ENCODE results near the gene USP9X.
"Not testable (repeated sequence)": the region's sequence is repeated elsewhere in the genome, so short reads cannot be mapped to it uniquely, and the experiment has no call there.

The USP9X gene

GRCh38 chrX:41122664-41123257, 37.5 kb downstream of the USP9X start:
- DNase-seq (ENCODE audit: low read depth, low spot score): no peak

DNA sequence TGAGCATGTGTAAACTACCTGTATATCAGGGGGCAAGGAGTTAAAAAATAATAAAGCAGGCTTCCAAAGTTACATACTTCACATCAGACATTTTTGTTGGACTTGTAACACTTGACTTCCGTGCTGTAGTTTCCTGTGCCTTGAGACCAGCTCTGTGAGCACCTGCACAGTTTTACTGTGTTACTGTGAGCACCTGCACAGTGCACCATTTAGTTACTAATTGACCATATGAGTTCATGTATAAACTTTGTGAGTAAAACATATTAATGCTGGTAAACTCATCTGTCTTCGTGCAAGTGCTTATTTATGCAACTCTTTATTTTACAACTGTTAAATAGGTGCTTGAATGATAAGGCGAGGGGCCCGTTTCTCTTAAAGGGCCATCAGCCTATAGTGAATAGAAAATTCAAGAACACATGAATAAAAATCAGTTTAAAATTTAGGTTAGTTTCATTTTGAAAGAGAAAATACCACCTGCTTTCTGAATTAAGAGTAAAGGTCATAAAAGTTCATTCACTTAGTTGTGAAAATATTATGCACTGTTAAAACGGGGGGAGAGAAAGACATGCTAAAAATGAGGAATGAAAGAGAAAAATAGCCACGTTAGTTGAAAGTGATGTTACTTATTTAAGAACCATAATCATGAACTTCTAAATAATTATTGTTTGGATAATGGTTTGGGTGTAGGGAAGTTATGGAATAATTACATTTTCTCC, 42.4 kb downstream of the USP9X start:
- no peak for DNase-seq (ENCODE audit: low read depth, low spot score)

- DNase-seq (ENCODE audit: low read depth, low spot score): no peak
Measured at GRCh38 chrX:41128955-41129354, 43.7 kb downstream of the USP9X start.

DNA sequence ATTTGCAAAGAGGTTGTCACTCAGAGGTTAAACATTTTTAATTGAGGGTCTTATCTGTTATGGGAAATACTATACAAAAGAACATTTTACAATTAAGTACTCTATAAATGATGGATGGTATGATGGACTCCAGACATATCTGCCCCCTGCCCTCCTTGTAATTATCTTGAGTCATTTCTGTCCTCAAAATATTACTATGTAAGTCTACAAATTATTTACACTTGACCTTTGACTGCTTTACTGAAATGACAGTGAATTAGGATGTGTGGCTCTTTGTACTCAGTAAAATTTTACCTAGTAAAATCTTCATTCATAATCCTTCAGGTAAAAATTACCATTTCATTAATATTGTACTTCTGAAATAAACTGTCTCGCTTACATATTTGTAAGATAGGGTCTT, 46.5 kb downstream of the USP9X start:
- DNase-seq (ENCODE audit: low read depth, low spot score): no peak

- no peak for DNase-seq (ENCODE audit: low read depth, low spot score)
Measured at GRCh38 chrX:41133551-41133950, 48.3 kb downstream of the USP9X start.

GRCh38 chrX:41137589-41137988, 52.3 kb downstream of the USP9X start:
- DNase-seq (ENCODE audit: low read depth, low spot score): no peak

DNA sequence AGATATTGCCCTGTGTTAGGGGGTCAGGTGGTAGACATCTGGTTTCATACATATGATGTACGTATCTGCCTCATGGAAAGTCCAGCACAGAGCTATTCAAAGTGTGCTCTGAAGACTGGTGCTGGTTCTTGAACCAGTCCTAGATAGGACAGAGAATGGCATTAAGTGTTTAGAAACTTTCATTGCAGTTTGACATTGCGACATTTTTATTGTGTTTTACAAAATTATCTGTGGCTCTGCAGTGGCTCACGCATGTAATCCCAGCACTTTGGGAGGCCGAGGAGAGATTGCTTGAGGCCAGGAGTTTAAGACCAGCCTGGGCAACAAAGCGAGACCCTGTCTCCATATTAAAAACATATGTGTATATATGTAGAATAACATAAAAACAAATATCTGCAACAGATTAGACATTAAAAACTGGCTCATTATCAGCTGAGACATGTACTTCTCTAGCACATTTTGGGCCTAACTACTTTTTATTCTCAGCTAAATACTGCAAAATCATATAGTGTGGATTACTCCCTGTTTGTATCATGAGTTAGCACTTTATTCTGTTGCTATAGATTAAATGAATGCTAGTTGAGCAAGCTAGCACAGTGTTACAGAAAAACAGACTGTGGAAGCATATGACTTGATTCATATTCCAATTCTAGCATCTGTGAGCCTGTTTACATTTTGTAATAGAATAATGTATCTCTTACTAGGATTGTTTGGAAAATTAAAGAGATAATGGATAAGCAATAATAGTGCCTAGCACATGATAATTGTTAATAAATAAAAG, 57.1 kb downstream of the USP9X start:
- no peak for DNase-seq (ENCODE audit: low read depth, low spot score)

- DNase-seq (ENCODE audit: low read depth, low spot score): no peak
Measured at GRCh38 chrX:41144873-41145272, 59.6 kb downstream of the USP9X start.

- DNase-seq (ENCODE audit: low read depth, low spot score): peak; percentile 77
Measured at GRCh38 chrX:41145920-41146608, 60.8 kb downstream of the USP9X start.

DNA sequence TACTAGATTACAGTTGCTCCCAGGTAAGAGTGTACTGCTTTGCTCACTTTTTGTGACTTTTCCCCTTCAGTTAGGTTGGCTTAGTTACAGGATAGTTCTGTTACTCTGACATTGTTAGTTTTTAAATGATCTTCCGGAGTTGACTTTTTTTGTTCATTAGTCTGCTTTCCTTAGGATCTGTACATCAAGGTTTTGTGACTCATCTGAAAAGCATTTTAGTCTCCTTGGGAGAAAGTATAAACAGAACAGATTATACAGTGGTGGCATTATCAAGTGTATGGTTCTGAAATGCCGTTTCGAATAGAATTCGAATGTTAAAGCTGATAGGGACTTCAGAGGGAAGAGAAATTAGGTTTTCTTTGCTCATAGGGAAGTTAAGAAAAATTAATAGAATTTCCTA, 63.3 kb downstream of the USP9X start:
- DNase-seq (ENCODE audit: low read depth, low spot score): peak; percentile 68

- DNase-seq (ENCODE audit: low read depth, low spot score): no peak
Measured at GRCh38 chrX:41150043-41150442, 64.8 kb downstream of the USP9X start.

- DNase-seq (ENCODE audit: low read depth, low spot score): not testable (repeated sequence)
Measured at GRCh38 chrX:41151726-41152125, 66.5 kb downstream of the USP9X start.

- DNase-seq (ENCODE audit: low read depth, low spot score): no peak
Measured at GRCh38 chrX:41152221-41152620, 67.0 kb downstream of the USP9X start.

DNA sequence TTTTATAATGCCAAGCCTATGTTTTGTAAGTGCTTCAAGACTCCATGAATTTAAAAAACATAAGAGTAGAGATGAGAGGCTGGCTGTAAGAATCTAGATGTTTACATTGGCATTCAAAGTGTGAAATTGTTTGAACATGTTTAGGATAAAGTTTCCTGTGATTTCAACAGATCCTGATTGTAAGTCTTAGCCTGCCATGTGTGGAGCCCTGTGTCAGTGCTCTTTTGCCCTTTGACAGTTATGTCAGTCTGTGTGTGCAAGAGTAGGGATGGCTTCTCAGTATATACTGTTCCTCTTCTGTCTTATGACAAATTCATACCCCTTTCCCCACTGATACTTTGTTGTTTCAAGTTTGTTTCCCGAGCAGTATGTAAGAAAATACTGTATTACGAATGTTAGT, 68.2 kb downstream of the USP9X start:
- DNase-seq (ENCODE audit: low read depth, low spot score): no peak

DNA sequence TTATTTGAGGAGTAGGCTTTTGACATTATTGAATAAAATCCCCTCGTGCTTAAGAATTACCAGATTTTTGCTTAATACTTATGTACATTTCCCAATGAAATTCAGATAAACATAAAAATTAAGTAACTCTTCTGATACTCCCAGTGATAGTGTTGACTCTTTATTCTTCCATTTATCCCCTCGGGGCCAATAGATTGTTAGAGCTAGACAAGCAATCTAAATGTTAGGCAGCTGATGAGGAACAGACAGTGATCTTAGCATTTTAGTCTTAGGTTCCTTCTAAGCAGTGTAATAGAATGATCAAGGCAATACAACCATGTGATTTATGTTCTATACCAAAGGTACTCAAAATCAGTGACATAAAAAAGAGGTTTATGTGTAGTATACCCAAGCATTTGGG, 68.7 kb downstream of the USP9X start:
- no peak for DNase-seq (ENCODE audit: low read depth, low spot score)

- no peak for DNase-seq (ENCODE audit: low read depth, low spot score)
Measured at GRCh38 chrX:41164449-41164848, 79.2 kb downstream of the USP9X start.

DNA sequence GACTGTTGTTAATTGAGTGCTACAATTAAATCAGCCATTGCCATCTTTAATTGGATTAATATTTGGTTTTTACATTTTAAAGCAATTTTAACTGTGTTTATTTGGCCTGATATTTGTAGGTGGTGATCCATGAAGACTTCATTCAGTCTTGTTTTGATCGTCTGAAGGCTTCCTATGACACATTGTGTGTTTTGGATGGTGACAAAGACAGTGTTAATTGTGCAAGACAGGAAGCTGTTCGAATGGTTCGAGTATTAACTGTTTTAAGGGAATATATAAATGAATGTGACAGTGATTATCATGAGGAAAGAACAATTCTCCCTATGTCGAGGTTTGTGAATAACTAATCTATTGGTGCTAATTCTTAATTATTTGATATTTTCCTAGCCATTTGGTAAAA, 82.6 kb downstream of the USP9X start:
- DNase-seq (ENCODE audit: low read depth, low spot score): no peak

- no peak for DNase-seq (ENCODE audit: low read depth, low spot score)
Measured at GRCh38 chrX:41176263-41176662, 91.0 kb downstream of the USP9X start.

DNA sequence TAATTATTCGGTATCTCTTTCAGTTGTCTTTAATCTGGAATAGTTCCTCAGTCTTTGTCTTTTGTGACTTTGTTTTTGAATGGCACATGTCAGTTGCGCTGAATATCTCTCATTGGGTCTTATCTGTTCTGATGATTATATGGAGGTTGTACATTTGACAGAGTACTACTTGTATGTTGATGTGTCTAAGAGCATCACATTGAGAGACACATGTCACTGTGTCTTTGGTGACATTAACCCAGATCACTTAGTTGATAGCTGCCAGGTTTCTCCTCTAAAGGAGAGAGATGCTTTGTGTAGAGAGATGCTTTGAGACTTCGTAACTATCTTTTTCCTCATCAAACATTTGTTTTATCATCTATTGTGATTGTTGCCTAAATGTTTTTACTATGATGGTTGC, 92.1 kb downstream of the USP9X start:
- DNase-seq (ENCODE audit: low read depth, low spot score): no peak

GRCh38 chrX:41178201-41178600, 93.0 kb downstream of the USP9X start:
- no peak for DNase-seq (ENCODE audit: low read depth, low spot score)

GRCh38 chrX:41180194-41180908, 95.1 kb downstream of the USP9X start:
- DNase-seq (ENCODE audit: low read depth, low spot score): peak; percentile 77

DNA sequence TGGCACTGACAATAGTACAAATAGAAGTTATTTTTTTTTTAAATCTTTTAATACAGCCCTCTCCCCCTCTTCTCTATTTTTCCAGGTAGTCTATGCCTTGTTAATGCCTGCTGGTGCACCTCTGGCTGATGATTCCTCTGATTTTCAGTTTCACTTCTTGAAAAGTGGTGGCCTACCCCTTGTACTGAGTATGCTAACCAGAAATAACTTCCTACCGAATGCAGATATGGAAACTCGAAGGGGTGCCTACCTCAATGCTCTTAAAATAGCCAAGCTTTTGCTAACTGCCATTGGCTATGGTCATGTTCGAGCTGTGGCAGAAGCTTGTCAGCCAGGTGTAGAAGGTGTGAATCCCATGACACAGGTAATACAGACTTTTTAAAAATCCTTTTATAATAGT, 99.1 kb downstream of the USP9X start:
- DNase-seq (ENCODE audit: low read depth, low spot score): no peak

All from astrocyte of the hippocampus (primary cell).